ENCODE measurements around the gene RENBP.

RENBP gene

DNA sequence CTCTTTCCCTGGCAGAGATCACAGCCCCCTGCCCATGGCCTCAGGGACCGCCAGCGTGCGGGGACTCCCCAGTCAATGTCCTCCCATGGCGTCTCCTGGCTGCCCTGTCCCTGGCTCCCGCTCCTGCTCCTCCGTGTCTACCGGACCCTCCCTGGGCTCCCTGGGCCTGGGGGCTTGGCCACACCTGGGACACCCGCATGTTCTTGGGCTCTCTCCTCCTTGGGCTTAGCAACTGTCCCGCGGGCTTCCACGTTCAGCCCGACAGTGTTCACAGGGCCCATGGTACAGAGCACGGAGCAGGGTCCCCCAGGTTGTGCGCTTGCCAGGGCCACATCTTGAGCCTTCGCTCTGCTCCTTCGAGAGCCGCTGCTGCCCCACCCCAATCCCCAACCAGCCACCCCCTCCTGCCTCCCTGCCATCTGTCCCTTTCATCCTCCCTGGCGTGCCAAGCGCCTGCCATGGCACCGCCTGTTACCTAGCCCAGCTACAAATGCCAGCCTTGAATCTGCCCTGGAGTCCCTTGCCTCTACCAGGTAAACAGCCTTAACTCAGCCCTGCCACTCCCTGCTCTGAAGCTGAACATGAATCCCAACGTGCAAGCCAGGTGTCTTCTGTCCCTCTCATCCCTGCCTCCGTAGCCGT, 36.1 kb downstream of the RENBP start:
- no peak overlapping the region for H3K27ac ChIP-seq
- TF ChIP-seq CTCF (conservative IDR thresholded peaks at IDR 0.05) = no peak

GRCh38 chrX:153907456-153907855, 37.0 kb downstream of the RENBP start:
- TF ChIP-seq CTCF (conservative IDR thresholded peaks at IDR 0.05) = no peak
- no peak overlapping the region for H3K27ac ChIP-seq

GRCh38 chrX:153906126-153906917, 38.1 kb downstream of the RENBP start:
- no peak overlapping the region for H3K27ac ChIP-seq
- TF ChIP-seq CTCF (conservative IDR thresholded peaks at IDR 0.05) = no peak

- no peak overlapping the region for H3K27ac ChIP-seq
- no peak for TF ChIP-seq CTCF (conservative IDR thresholded peaks at IDR 0.05)
Observed at GRCh38 chrX:153905481-153906095, 38.9 kb downstream of the RENBP start.

- no peak for TF ChIP-seq CTCF (conservative IDR thresholded peaks at IDR 0.05)
- H3K27ac ChIP-seq = no peak within 1 kb of the TSS
Observed at GRCh38 chrX:153903991-153904957, 40.2 kb downstream of the RENBP start, which contains the start of gene AVPR2. Gene AVPR2, plus strand, starts transcription at chrX:153904673. Its CDS starts 473 bp downstream, at chrX:153905146.

GRCh38 chrX:153903238-153903980, 41.0 kb downstream of the RENBP start:
- H3K27ac ChIP-seq = no peak overlapping the region
- TF ChIP-seq CTCF (conservative IDR thresholded peaks at IDR 0.05) = no peak

All from VCaP (cell line).